ENCODE data around the gene ADAT2. TPM values are rescaled to one million over a fixed set of nuclear protein-coding genes. Genes with fewer than 3 reads are reported as not detected.

Gene ADAT2
- total RNA-seq (5.1 TPM), polyA plus RNA-seq (13.2 TPM)
- long read RNA-seq, donor 1: 0 reads
- long read RNA-seq, donor 2: 0 reads
- long read RNA-seq, donor 3, partial matches to known transcripts: 0 of 1 reads
- long read RNA-seq, donor 3, other reads (novel, unspliced or antisense): 0 of 1 reads
- long read RNA-seq, donor 4, full-length matches to known transcripts: 6 of 6 reads
- long read RNA-seq, donor 4, partial matches to known transcripts: 0 of 6 reads
- long read RNA-seq, donor 4, other reads (novel, unspliced or antisense): 0 of 6 reads
- long read RNA-seq, donor 5, full-length matches to known transcripts: 12 of 12 reads
- long read RNA-seq, donor 5, partial matches to known transcripts: 0 of 12 reads
- long read RNA-seq, donor 5, other reads (novel, unspliced or antisense): 0 of 12 reads
- long read RNA-seq, donor 6, full-length matches to known transcripts: 3 of 3 reads
- long read RNA-seq, donor 6, partial matches to known transcripts: 0 of 3 reads
- long read RNA-seq, donor 6, other reads (novel, unspliced or antisense): 0 of 3 reads
- long read RNA-seq, donor 7, partial matches to known transcripts: 0 of 3 reads
- long read RNA-seq, donor 7, other reads (novel, unspliced or antisense): 0 of 3 reads
- long read RNA-seq, donor 8: 0 reads
- long read RNA-seq, donor 9, full-length matches to known transcripts: 3 of 3 reads
- long read RNA-seq, donor 9, partial matches to known transcripts: 0 of 3 reads
- long read RNA-seq, donor 9, other reads (novel, unspliced or antisense): 0 of 3 reads
- long read RNA-seq, donor 10, partial matches to known transcripts: 0 of 1 reads
- long read RNA-seq, donor 10, other reads (novel, unspliced or antisense): 0 of 1 reads

GRCh38 chr6:143450453-143451371 is at the start of gene ADAT2, which contains the start of gene PEX3:
Gene ADAT2, minus strand, starts transcription at chr6:143450695. Its CDS starts 37 bp downstream, at chr6:143450658.
Gene PEX3, plus strand, starts transcription at chr6:143450805. Its CDS starts 238 bp downstream, at chr6:143451043.
- under 1% methylated on average over 56 of the region's 56 CpGs for WGBS
- peaks cover 11 to 18% of the 10 kb centered on the region in 2 donors for H3K4me1 ChIP-seq (ENCODE audit: control insufficient read depth in 2 of 2, insufficient read depth in 2 of 2, low read length in 2 of 2)
- H3K36me3 ChIP-seq (ENCODE audit: control insufficient read depth in 2 of 2, insufficient read depth in 2 of 2, low read length in 1 of 2): no peaks in the 10 kb centered on the region
- H3K9me3 ChIP-seq (ENCODE audit: control insufficient read depth in 2 of 2, insufficient read depth in 1 of 2, low read length in 1 of 2): no peaks in the 10 kb centered on the region
- no peaks in the 10 kb centered on the region for H3K27me3 ChIP-seq (ENCODE audit: control insufficient read depth in 2 of 2, insufficient read depth in 1 of 2, low read length in 1 of 2)
- peak; percentile 66 to 94 (median 82) for DNase-seq (ENCODE audit: low read depth in 6 of 9, low spot score in 9 of 9)
- peak within 1 kb of the TSS; percentile 64 to 80 for H3K4me3 ChIP-seq (ENCODE audit: low read length in 2 of 2)
- H3K27ac ChIP-seq (ENCODE audit: low read depth in 1 of 2, low read length in 1 of 2): peak within 1 kb of the TSS; percentile 80 to 83

- DNase-seq (ENCODE audit: low read depth in 6 of 9, low spot score in 9 of 9): peak in 6 of 9 donors; percentile 33 to 78 (median 52)
- Histone ChIP-seq H3K4me3 (ENCODE audit: low read length in 2 of 2) (no peak overlapping the region), H3K27me3 (ENCODE audit: control insufficient read depth in 2 of 2, insufficient read depth in 1 of 2, low read length in 1 of 2) (no peaks in the 10 kb centered on the region), H3K27ac (ENCODE audit: low read depth in 1 of 2, low read length in 1 of 2) (peak overlapping the region in 1 of 2 donors; percentile 15), H3K9me3 (ENCODE audit: control insufficient read depth in 2 of 2, insufficient read depth in 1 of 2, low read length in 1 of 2) (no peaks in the 10 kb centered on the region), H3K4me1 (ENCODE audit: control insufficient read depth in 2 of 2, insufficient read depth in 2 of 2, low read length in 2 of 2) (peaks cover 4 to 5% of the 10 kb centered on the region in 2 donors), H3K36me3 (ENCODE audit: control insufficient read depth in 2 of 2, insufficient read depth in 2 of 2, low read length in 1 of 2) (no peaks in the 10 kb centered on the region)
- WGBS: 70% methylated on average over 4 of the region's 4 CpGs
These were observed 47.9 kb upstream of the ADAT2 start for GRCh38 chr6:143498428-143498827.

- H3K9me3 ChIP-seq (ENCODE audit: control insufficient read depth in 2 of 2, insufficient read depth in 1 of 2, low read length in 1 of 2): no peaks in the 10 kb centered on the region
These were observed 46.5 kb upstream of the ADAT2 start for GRCh38 chr6:143496974-143497373.

GRCh38 chr6:143490775-143491174 is 40.3 kb upstream of the ADAT2 start:
- 98% methylated on average over 8 of the region's 8 CpGs for whole genome bisulfite sequencing
- Histone ChIP-seq H3K27me3 (ENCODE audit: control insufficient read depth in 2 of 2, insufficient read depth in 1 of 2, low read length in 1 of 2) (no peaks in the 10 kb centered on the region), H3K4me1 (ENCODE audit: control insufficient read depth in 2 of 2, insufficient read depth in 2 of 2, low read length in 2 of 2) (no peaks in the 10 kb centered on the region), H3K4me3 (ENCODE audit: low read length in 2 of 2) (no peak overlapping the region), H3K27ac (ENCODE audit: low read depth in 1 of 2, low read length in 1 of 2) (no peak overlapping the region), H3K9me3 (ENCODE audit: control insufficient read depth in 2 of 2, insufficient read depth in 1 of 2, low read length in 1 of 2) (no peaks in the 10 kb centered on the region), H3K36me3 (ENCODE audit: control insufficient read depth in 2 of 2, insufficient read depth in 2 of 2, low read length in 1 of 2) (no peaks in the 10 kb centered on the region)
- no peak for DNase-seq (ENCODE audit: low read depth in 6 of 9, low spot score in 9 of 9)

More at GRCh38 chr6:143496974-143497373, 46.5 kb upstream of the ADAT2 start:
- peaks cover 4 to 5% of the 10 kb centered on the region in 2 donors for H3K4me1 ChIP-seq (ENCODE audit: control insufficient read depth in 2 of 2, insufficient read depth in 2 of 2, low read length in 2 of 2)
- no peak overlapping the region for H3K4me3 ChIP-seq (ENCODE audit: low read length in 2 of 2)
- no peaks in the 10 kb centered on the region for H3K36me3 ChIP-seq (ENCODE audit: control insufficient read depth in 2 of 2, insufficient read depth in 2 of 2, low read length in 1 of 2)
- H3K27ac ChIP-seq (ENCODE audit: low read depth in 1 of 2, low read length in 1 of 2): no peak overlapping the region
- 98% methylated on average over 1 of the region's 1 CpG for WGBS
- no peak for DNase-seq (ENCODE audit: low read depth in 6 of 9, low spot score in 9 of 9)
- no peaks in the 10 kb centered on the region for H3K27me3 ChIP-seq (ENCODE audit: control insufficient read depth in 2 of 2, insufficient read depth in 1 of 2, low read length in 1 of 2)

GRCh38 chr6:143490244-143490643 is 39.7 kb upstream of the ADAT2 start:
- no peak overlapping the region for H3K4me3 ChIP-seq (ENCODE audit: low read length in 2 of 2)
- 99% methylated on average over 1 of the region's 1 CpG for WGBS
- H3K9me3 ChIP-seq (ENCODE audit: control insufficient read depth in 2 of 2, insufficient read depth in 1 of 2, low read length in 1 of 2): no peaks in the 10 kb centered on the region
- no peak for DNase-seq (ENCODE audit: low read depth in 6 of 9, low spot score in 9 of 9)
- H3K4me1 ChIP-seq (ENCODE audit: control insufficient read depth in 2 of 2, insufficient read depth in 2 of 2, low read length in 2 of 2): no peaks in the 10 kb centered on the region
- no peaks in the 10 kb centered on the region for H3K36me3 ChIP-seq (ENCODE audit: control insufficient read depth in 2 of 2, insufficient read depth in 2 of 2, low read length in 1 of 2)
- H3K27ac ChIP-seq (ENCODE audit: low read depth in 1 of 2, low read length in 1 of 2): no peak overlapping the region
- H3K27me3 ChIP-seq (ENCODE audit: control insufficient read depth in 2 of 2, insufficient read depth in 1 of 2, low read length in 1 of 2): no peaks in the 10 kb centered on the region

GRCh38 chr6:143486752-143487151 is 36.3 kb upstream of the ADAT2 start:
- H3K9me3 ChIP-seq (ENCODE audit: control insufficient read depth in 2 of 2, insufficient read depth in 1 of 2, low read length in 1 of 2): no peaks in the 10 kb centered on the region
- no peaks in the 10 kb centered on the region for H3K4me1 ChIP-seq (ENCODE audit: control insufficient read depth in 2 of 2, insufficient read depth in 2 of 2, low read length in 2 of 2)
- DNase-seq (ENCODE audit: low read depth in 6 of 9, low spot score in 9 of 9): no peak
- H3K27me3 ChIP-seq (ENCODE audit: control insufficient read depth in 2 of 2, insufficient read depth in 1 of 2, low read length in 1 of 2): no peaks in the 10 kb centered on the region
- H3K4me3 ChIP-seq (ENCODE audit: low read length in 2 of 2): no peak overlapping the region
- no peaks in the 10 kb centered on the region for H3K36me3 ChIP-seq (ENCODE audit: control insufficient read depth in 2 of 2, insufficient read depth in 2 of 2, low read length in 1 of 2)
- WGBS: over 99% methylated on average over 3 of the region's 3 CpGs
- no peak overlapping the region for H3K27ac ChIP-seq (ENCODE audit: low read depth in 1 of 2, low read length in 1 of 2)

- no peak for DNase-seq (ENCODE audit: low read depth in 6 of 9, low spot score in 9 of 9)
- Histone ChIP-seq H3K27ac (ENCODE audit: low read depth in 1 of 2, low read length in 1 of 2) (no peak overlapping the region), H3K4me1 (ENCODE audit: control insufficient read depth in 2 of 2, insufficient read depth in 2 of 2, low read length in 2 of 2) (no peaks in the 10 kb centered on the region), H3K36me3 (ENCODE audit: control insufficient read depth in 2 of 2, insufficient read depth in 2 of 2, low read length in 1 of 2) (no peaks in the 10 kb centered on the region), H3K4me3 (ENCODE audit: low read length in 2 of 2) (no peak overlapping the region), H3K9me3 (ENCODE audit: control insufficient read depth in 2 of 2, insufficient read depth in 1 of 2, low read length in 1 of 2) (no peaks in the 10 kb centered on the region), H3K27me3 (ENCODE audit: control insufficient read depth in 2 of 2, insufficient read depth in 1 of 2, low read length in 1 of 2) (no peaks in the 10 kb centered on the region)
- 94% methylated on average over 2 of the region's 2 CpGs for WGBS
These were observed 35.5 kb upstream of the ADAT2 start for GRCh38 chr6:143485967-143486366.

- over 99% methylated on average over 2 of the region's 2 CpGs for WGBS
These were observed 32.1 kb upstream of the ADAT2 start for GRCh38 chr6:143482593-143482992.

More at GRCh38 chr6:143482593-143482992, 32.1 kb upstream of the ADAT2 start:
- no peak overlapping the region for H3K27ac ChIP-seq (ENCODE audit: low read depth in 1 of 2, low read length in 1 of 2)
- no peak for DNase-seq (ENCODE audit: low read depth in 6 of 9, low spot score in 9 of 9)
- H3K27me3 ChIP-seq (ENCODE audit: control insufficient read depth in 2 of 2, insufficient read depth in 1 of 2, low read length in 1 of 2): no peaks in the 10 kb centered on the region
- H3K9me3 ChIP-seq (ENCODE audit: control insufficient read depth in 2 of 2, insufficient read depth in 1 of 2, low read length in 1 of 2): no peaks in the 10 kb centered on the region
- no peaks in the 10 kb centered on the region for H3K4me1 ChIP-seq (ENCODE audit: control insufficient read depth in 2 of 2, insufficient read depth in 2 of 2, low read length in 2 of 2)
- H3K36me3 ChIP-seq (ENCODE audit: control insufficient read depth in 2 of 2, insufficient read depth in 2 of 2, low read length in 1 of 2): peaks cover 0 to 3% of the 10 kb centered on the region in 2 donors
- no peak overlapping the region for H3K4me3 ChIP-seq (ENCODE audit: low read length in 2 of 2)
